HL-60 (cell line): ENCODE results near the gene IL36B.

Experiments
- SPI1 ChIP-seq: IDR thresholded peaks from 2 replicates; pipeline ENCODE4 v1.6.1; 2012; ENCODE audit warnings: low read depth, mild to moderate bottlenecking, borderline replicate concordance
- TF ChIP-seq, protein P1 (sequence below): IDR thresholded peaks from one replicate; pipeline ENCODE4 v1.5.1; 2011; ENCODE audit warnings: low read length, control low read depth, inconsistent platforms; ENCODE audit not compliant: insufficient read depth
- TF ChIP-seq, protein P2 (sequence below): IDR thresholded peaks from 2 replicates; pipeline ENCODE4 v1.6.1; 2012; ENCODE audit warnings: low read depth; ENCODE audit not compliant: insufficient replicate concordance

DNA sequence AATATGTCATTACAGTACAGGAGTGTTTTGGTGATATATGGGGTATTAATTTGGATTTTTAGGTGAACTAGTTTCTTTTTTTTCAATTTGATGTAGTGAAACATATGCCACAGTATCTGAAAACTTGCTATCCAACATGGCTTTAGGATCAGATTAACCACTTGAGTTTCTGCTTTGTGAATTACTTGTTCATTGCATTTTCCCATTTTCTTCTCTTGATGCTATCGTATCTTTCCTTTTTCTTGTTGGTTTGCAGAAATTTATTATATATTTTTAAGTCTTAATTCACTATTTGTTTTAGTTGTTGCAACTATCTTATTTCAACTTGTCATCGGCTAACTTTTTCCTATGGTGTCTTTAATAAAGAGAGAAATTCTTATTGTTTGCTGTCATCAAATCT is 38.6 kb downstream of the IL36B start:
- TF ChIP-seq, protein P1, sequence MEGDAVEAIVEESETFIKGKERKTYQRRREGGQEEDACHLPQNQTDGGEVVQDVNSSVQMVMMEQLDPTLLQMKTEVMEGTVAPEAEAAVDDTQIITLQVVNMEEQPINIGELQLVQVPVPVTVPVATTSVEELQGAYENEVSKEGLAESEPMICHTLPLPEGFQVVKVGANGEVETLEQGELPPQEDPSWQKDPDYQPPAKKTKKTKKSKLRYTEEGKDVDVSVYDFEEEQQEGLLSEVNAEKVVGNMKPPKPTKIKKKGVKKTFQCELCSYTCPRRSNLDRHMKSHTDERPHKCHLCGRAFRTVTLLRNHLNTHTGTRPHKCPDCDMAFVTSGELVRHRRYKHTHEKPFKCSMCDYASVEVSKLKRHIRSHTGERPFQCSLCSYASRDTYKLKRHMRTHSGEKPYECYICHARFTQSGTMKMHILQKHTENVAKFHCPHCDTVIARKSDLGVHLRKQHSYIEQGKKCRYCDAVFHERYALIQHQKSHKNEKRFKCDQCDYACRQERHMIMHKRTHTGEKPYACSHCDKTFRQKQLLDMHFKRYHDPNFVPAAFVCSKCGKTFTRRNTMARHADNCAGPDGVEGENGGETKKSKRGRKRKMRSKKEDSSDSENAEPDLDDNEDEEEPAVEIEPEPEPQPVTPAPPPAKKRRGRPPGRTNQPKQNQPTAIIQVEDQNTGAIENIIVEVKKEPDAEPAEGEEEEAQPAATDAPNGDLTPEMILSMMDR: no peak
- TF ChIP-seq, protein P2, sequence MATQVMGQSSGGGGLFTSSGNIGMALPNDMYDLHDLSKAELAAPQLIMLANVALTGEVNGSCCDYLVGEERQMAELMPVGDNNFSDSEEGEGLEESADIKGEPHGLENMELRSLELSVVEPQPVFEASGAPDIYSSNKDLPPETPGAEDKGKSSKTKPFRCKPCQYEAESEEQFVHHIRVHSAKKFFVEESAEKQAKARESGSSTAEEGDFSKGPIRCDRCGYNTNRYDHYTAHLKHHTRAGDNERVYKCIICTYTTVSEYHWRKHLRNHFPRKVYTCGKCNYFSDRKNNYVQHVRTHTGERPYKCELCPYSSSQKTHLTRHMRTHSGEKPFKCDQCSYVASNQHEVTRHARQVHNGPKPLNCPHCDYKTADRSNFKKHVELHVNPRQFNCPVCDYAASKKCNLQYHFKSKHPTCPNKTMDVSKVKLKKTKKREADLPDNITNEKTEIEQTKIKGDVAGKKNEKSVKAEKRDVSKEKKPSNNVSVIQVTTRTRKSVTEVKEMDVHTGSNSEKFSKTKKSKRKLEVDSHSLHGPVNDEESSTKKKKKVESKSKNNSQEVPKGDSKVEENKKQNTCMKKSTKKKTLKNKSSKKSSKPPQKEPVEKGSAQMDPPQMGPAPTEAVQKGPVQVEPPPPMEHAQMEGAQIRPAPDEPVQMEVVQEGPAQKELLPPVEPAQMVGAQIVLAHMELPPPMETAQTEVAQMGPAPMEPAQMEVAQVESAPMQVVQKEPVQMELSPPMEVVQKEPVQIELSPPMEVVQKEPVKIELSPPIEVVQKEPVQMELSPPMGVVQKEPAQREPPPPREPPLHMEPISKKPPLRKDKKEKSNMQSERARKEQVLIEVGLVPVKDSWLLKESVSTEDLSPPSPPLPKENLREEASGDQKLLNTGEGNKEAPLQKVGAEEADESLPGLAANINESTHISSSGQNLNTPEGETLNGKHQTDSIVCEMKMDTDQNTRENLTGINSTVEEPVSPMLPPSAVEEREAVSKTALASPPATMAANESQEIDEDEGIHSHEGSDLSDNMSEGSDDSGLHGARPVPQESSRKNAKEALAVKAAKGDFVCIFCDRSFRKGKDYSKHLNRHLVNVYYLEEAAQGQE: no peak
- no peak for TF ChIP-seq SPI1
